ENCODE data around the gene CCDC3.
A peak's percentile ranks its signal among the peaks of the same experiment; 100 is the strongest.

CCDC3 gene

GRCh38 chr10:12907656-12908055 lies 93.9 kb downstream of the CCDC3 start:
- no peak overlapping the region for H3K4me3 ChIP-seq (replicated peaks; ENCODE audit: low read depth, low read length)
- TF ChIP-seq CTCF (IDR thresholded peaks at IDR 0.05; ENCODE audit: insufficient read depth, low read length, poor library complexity, severe bottlenecking) = no peak
- DNase-seq (ENCODE audit: extremely low read depth, insufficient read length) = no peak
- no peaks in the 10 kb centered on the region for H3K36me3 ChIP-seq (ENCODE audit: control insufficient read depth, insufficient read depth, low read length)
- H3K27me3 ChIP-seq (replicated peaks; ENCODE audit: control insufficient read depth, insufficient read depth, low read length) = no peaks in the 10 kb centered on the region; the same call in 1 of the 2 replicates

- no peaks in the 10 kb centered on the region for H3K27me3 ChIP-seq (replicated peaks; ENCODE audit: control insufficient read depth, insufficient read depth, low read length)
Measured at GRCh38 chr10:12906051-12906541, 95.4 kb downstream of the CCDC3 start.

GRCh38 chr10:12905067-12905466 lies 96.4 kb downstream of the CCDC3 start:
- Histone ChIP-seq H3K36me3 (ENCODE audit: control insufficient read depth, insufficient read depth, low read length) (no peaks in the 10 kb centered on the region), H3K27me3 (replicated peaks; ENCODE audit: control insufficient read depth, insufficient read depth, low read length) (no peaks in the 10 kb centered on the region), H3K4me3 (replicated peaks; ENCODE audit: low read depth, low read length) (no peak overlapping the region)
- no peak for DNase-seq (ENCODE audit: extremely low read depth, insufficient read length)
- no peak for TF ChIP-seq CTCF (IDR thresholded peaks at IDR 0.05; ENCODE audit: insufficient read depth, low read length, poor library complexity, severe bottlenecking)

More at GRCh38 chr10:12906051-12906541, 95.4 kb downstream of the CCDC3 start:
- no peaks in the 10 kb centered on the region for H3K36me3 ChIP-seq (ENCODE audit: control insufficient read depth, insufficient read depth, low read length)
- no peak for TF ChIP-seq CTCF (IDR thresholded peaks at IDR 0.05; ENCODE audit: insufficient read depth, low read length, poor library complexity, severe bottlenecking)
- no peak for DNase-seq (ENCODE audit: extremely low read depth, insufficient read length)
- H3K4me3 ChIP-seq (replicated peaks; ENCODE audit: low read depth, low read length) = no peak overlapping the region

GRCh38 chr10:12902851-12903358 lies 98.6 kb downstream of the CCDC3 start:
- no peak for DNase-seq (ENCODE audit: extremely low read depth, insufficient read length)
- TF ChIP-seq CTCF (IDR thresholded peaks at IDR 0.05; ENCODE audit: insufficient read depth, low read length, poor library complexity, severe bottlenecking) = no peak
- Histone ChIP-seq H3K27me3 (replicated peaks; ENCODE audit: control insufficient read depth, insufficient read depth, low read length) (no peaks in the 10 kb centered on the region; the same call in 1 of the 2 replicates), H3K4me3 (replicated peaks; ENCODE audit: low read depth, low read length) (no peak overlapping the region), H3K36me3 (ENCODE audit: control insufficient read depth, insufficient read depth, low read length) (no peaks in the 10 kb centered on the region)

GRCh38 chr10:12902135-12902572 lies 99.4 kb downstream of the CCDC3 start:
- TF ChIP-seq CTCF (IDR thresholded peaks at IDR 0.05; ENCODE audit: insufficient read depth, low read length, poor library complexity, severe bottlenecking) = peak; percentile 81

GRCh38 chr10:12899546-12899945 lies 102.0 kb downstream of the CCDC3 start:
- TF ChIP-seq CTCF (IDR thresholded peaks at IDR 0.05; ENCODE audit: insufficient read depth, low read length, poor library complexity, severe bottlenecking) = no peak
- no peak for DNase-seq (ENCODE audit: extremely low read depth, insufficient read length)
- no peak overlapping the region for H3K4me3 ChIP-seq (replicated peaks; ENCODE audit: low read depth, low read length)
- no peaks in the 10 kb centered on the region for H3K36me3 ChIP-seq (ENCODE audit: control insufficient read depth, insufficient read depth, low read length)
- H3K27me3 ChIP-seq (replicated peaks; ENCODE audit: control insufficient read depth, insufficient read depth, low read length) = no peaks in the 10 kb centered on the region; the same call in 1 of the 2 replicates

More at GRCh38 chr10:12902135-12902572, 99.4 kb downstream of the CCDC3 start:
- no peak overlapping the region for H3K4me3 ChIP-seq (replicated peaks; ENCODE audit: low read depth, low read length)
- H3K27me3 ChIP-seq (replicated peaks; ENCODE audit: control insufficient read depth, insufficient read depth, low read length) = no peaks in the 10 kb centered on the region; the same call in 1 of the 2 replicates
- H3K36me3 ChIP-seq (ENCODE audit: control insufficient read depth, insufficient read depth, low read length) = no peaks in the 10 kb centered on the region
- no peak for DNase-seq (ENCODE audit: extremely low read depth, insufficient read length)
